ENCODE measurements around the gene THAP12. TPM values are rescaled to one million over a fixed set of nuclear protein-coding genes. Genes with fewer than 3 reads are reported as not detected.
"Not testable (repeated sequence)": the region's sequence is repeated elsewhere in the genome, so short reads cannot be mapped to it uniquely, and the experiment has no call there.

Gene THAP12
- total RNA-seq, 4 donors from 2014 or later: 12.0 to 104 (median 55.6) TPM

GRCh38 chr11:76419896-76420295 is 39.0 kb upstream of the THAP12 start:
- no peaks in the 10 kb centered on the region for H3K4me1 ChIP-seq
- H3K9me3 ChIP-seq: no peaks in the 10 kb centered on the region
- no peak for TF ChIP-seq POLR2A (IDR thresholded peaks at IDR 0.05)
- TF ChIP-seq, protein P1, sequence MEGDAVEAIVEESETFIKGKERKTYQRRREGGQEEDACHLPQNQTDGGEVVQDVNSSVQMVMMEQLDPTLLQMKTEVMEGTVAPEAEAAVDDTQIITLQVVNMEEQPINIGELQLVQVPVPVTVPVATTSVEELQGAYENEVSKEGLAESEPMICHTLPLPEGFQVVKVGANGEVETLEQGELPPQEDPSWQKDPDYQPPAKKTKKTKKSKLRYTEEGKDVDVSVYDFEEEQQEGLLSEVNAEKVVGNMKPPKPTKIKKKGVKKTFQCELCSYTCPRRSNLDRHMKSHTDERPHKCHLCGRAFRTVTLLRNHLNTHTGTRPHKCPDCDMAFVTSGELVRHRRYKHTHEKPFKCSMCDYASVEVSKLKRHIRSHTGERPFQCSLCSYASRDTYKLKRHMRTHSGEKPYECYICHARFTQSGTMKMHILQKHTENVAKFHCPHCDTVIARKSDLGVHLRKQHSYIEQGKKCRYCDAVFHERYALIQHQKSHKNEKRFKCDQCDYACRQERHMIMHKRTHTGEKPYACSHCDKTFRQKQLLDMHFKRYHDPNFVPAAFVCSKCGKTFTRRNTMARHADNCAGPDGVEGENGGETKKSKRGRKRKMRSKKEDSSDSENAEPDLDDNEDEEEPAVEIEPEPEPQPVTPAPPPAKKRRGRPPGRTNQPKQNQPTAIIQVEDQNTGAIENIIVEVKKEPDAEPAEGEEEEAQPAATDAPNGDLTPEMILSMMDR (IDR thresholded peaks at IDR 0.05): no peak
- no peak for DNase-seq
- intact Hi-C loops (cut with DNase I; ENCODE audit: low total_unique reads): no loop called here
- no peak overlapping the region for H3K27ac ChIP-seq
- no peaks in the 10 kb centered on the region for H3K27me3 ChIP-seq
- H3K36me3 ChIP-seq: no peaks in the 10 kb centered on the region
- no peak overlapping the region for H3K4me3 ChIP-seq

GRCh38 chr11:76415073-76415472 is 34.1 kb upstream of the THAP12 start:
- TF ChIP-seq POLR2A (IDR thresholded peaks at IDR 0.05): no peak
- TF ChIP-seq, protein P1 (IDR thresholded peaks at IDR 0.05): no peak
- H3K4me1 ChIP-seq: no peaks in the 10 kb centered on the region
- no peak overlapping the region for H3K27ac ChIP-seq
- H3K27me3 ChIP-seq: no peaks in the 10 kb centered on the region
- intact Hi-C loops (cut with DNase I; ENCODE audit: low total_unique reads): no loop called here
- H3K4me3 ChIP-seq: no peak overlapping the region
- H3K36me3 ChIP-seq: no peaks in the 10 kb centered on the region
- DNase-seq: no peak
- H3K9me3 ChIP-seq: no peaks in the 10 kb centered on the region

GRCh38 chr11:76410851-76411357 is 30.0 kb upstream of the THAP12 start:
- no peaks in the 10 kb centered on the region for H3K36me3 ChIP-seq
- H3K4me3 ChIP-seq: no peak overlapping the region
- no peaks in the 10 kb centered on the region for H3K27me3 ChIP-seq
- peak in 1 of 2 donors; percentile 30 for DNase-seq
- no peak overlapping the region for H3K27ac ChIP-seq
- TF ChIP-seq POLR2A (IDR thresholded peaks at IDR 0.05): no peak
- TF ChIP-seq, protein P1 (IDR thresholded peaks at IDR 0.05): no peak
- no peaks in the 10 kb centered on the region for H3K4me1 ChIP-seq
- no peaks in the 10 kb centered on the region for H3K9me3 ChIP-seq
- intact Hi-C loops (cut with DNase I; ENCODE audit: low total_unique reads): no loop called here

- no peak for DNase-seq
- Histone ChIP-seq H3K36me3 (no peaks in the 10 kb centered on the region), H3K4me1 (no peaks in the 10 kb centered on the region), H3K27me3 (no peaks in the 10 kb centered on the region), H3K4me3 (no peak overlapping the region), H3K9me3 (no peaks in the 10 kb centered on the region), H3K27ac (no peak overlapping the region)
- no peak for TF ChIP-seq POLR2A (IDR thresholded peaks at IDR 0.05)
- TF ChIP-seq, protein P1 (IDR thresholded peaks at IDR 0.05): no peak
- intact Hi-C loops (cut with DNase I; ENCODE audit: low total_unique reads): no loop called here
Observed at GRCh38 chr11:76408171-76408965, 27.4 kb upstream of the THAP12 start.

DNA sequence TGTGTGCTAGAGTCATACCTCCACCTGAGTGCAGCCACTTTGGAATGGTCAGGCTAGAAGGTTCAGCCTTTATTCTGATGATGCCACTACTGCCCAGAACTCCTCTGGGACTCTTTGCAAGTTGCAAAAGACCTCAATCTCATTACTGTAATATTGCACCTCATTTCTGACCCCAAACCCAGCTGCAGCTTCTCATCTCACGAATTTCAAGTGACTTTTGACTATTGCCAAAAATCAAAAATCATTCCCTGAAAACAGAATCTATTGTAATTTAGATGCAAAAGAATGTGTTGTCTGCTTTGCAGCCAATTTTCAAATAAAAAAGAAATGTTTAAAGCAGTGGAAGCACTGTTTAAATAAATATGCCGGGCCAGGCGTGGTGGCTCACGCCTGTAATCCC is 25.4 kb upstream of the THAP12 start:
- Histone ChIP-seq H3K4me3 (no peak overlapping the region), H3K4me1 (no peaks in the 10 kb centered on the region), H3K27ac (no peak overlapping the region), H3K36me3 (no peaks in the 10 kb centered on the region), H3K27me3 (no peaks in the 10 kb centered on the region), H3K9me3 (no peaks in the 10 kb centered on the region)
- intact Hi-C loops (cut with DNase I; ENCODE audit: low total_unique reads): no loop called here
- no peak for DNase-seq
- no peak for TF ChIP-seq POLR2A (IDR thresholded peaks at IDR 0.05)
- TF ChIP-seq, protein P1 (IDR thresholded peaks at IDR 0.05): no peak

- H3K4me3 ChIP-seq; DNase-seq; H3K27ac ChIP-seq; intact Hi-C loops (cut with DNase I; ENCODE audit: low total_unique reads); H3K9me3 ChIP-seq; H3K4me1 ChIP-seq; H3K27me3 ChIP-seq; H3K36me3 ChIP-seq: not testable (repeated sequence)
Observed at GRCh38 chr11:76401484-76401883, 20.6 kb upstream of the THAP12 start.
